Stimulated activated CD4-positive, alpha-beta T cell treated with anti-CD3 and anti-CD28 coated beads, Interleukin-2, amount 100 ng/mL, for 24 hours (primary cell): ENCODE results near the gene NTS.

Source experiments
- DNase-seq, 2 donors: peaks; one replicate each; pipeline ENCODE4 v3.0.0-alpha.2; 2020

NTS gene

DNA sequence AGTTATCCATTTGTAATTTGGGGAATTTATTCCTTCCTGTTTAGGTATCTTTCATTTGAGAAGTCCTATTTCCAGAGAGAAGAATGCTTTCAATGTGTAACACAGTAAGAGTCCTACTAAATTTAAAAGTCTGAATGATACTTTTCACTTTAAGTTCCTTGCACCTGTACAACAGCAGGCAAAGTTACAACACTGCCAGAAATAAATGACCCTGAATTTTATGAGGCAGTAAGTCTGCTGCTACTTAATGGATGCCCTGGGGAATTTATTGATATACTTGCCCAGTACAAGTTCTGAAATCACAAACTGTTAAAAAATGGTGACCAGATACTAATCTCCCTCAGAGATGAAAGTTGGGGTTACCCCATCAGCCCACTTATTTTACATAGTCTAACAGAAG, 53.1 kb downstream of the NTS start:
- DNase-seq = no peak
